Measurements from ENCODE around the gene ZNF398. TPM values are rescaled to one million over a fixed set of nuclear protein-coding genes. Genes with fewer than 3 reads are reported as not detected.

Gene ZNF398
- total RNA-seq, 4 donors from 2014 or later = 11.5 to 23.5 (median 17.1) TPM

DNA sequence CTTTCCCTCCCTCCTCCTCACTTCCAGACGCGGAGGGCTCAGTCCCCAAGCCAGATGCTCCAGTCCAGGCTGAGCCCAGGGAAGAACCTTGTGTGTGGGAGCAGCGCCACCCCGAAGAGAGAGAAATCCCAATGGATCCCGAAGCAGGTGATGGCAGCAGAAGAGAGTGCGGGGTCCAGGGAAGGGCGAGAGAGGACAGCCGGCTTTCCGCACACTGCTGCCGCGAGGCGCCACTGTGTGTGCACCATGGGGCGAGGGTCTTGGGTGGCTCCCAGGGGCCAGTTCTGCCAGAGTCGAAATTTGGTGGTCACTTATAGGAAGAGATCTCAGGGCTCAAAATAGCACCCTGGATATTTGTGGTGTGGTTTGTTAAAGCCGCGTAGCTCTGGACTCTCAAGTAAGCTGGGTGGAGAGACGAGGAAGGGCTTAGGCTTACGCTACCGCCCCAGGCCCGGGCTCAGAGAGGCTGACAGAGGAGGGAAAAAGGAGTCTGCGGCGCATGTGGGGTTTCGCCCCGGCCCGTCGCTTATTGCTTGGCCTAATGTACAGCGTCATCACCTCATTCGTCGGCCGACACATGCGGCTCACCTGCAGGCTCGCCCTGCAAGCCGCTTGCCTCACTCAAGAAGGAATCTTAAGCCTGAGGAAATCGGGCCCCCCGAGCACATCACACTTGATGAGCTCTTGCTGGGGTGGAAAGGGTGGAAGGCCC is 60.2 kb downstream of the ZNF398 start:
- DNase-seq (ENCODE audit: low spot score) = no peak
- TF ChIP-seq, protein P1, sequence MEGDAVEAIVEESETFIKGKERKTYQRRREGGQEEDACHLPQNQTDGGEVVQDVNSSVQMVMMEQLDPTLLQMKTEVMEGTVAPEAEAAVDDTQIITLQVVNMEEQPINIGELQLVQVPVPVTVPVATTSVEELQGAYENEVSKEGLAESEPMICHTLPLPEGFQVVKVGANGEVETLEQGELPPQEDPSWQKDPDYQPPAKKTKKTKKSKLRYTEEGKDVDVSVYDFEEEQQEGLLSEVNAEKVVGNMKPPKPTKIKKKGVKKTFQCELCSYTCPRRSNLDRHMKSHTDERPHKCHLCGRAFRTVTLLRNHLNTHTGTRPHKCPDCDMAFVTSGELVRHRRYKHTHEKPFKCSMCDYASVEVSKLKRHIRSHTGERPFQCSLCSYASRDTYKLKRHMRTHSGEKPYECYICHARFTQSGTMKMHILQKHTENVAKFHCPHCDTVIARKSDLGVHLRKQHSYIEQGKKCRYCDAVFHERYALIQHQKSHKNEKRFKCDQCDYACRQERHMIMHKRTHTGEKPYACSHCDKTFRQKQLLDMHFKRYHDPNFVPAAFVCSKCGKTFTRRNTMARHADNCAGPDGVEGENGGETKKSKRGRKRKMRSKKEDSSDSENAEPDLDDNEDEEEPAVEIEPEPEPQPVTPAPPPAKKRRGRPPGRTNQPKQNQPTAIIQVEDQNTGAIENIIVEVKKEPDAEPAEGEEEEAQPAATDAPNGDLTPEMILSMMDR (IDR thresholded peaks at IDR 0.05) = no peak
- no peak for ATAC-seq (ENCODE audit: low FRiP score)

DNA sequence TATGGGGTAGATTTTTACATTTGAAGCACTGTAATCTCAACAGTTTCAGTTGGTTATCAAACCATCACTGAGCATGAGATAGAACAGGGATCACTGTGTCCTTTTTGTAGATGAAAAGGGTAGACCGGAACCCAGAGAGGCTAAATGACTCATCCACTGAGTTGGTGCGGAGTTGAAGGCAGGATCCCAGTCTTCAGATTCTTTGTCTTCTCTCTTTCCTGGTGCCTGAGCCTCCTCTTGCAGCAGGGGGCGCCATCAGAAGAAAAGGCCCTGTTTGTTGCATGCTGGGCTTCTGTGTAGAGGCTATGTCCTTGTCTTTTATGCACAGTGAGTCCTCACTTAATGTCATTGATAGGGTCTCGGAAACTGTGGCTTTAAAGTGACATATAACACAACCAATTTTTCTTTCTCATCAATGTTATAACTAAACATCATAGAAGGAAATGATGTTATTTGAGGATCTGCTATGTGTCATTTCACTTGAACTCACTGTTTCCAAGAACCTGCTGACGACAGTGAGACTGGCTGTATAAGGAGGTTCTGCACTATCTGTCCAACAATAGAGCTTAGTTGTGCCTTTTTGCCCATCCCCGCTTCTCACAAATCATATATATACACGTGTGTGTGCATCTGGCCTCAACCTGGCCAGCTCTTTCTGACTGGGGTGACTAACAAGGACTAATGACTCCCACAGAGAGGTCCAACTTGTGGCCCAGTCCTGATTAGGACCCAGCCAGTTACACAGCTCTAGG is 62.4 kb downstream of the ZNF398 start:
- ATAC-seq (ENCODE audit: low FRiP score) = no peak
- no peak for DNase-seq (ENCODE audit: low spot score)
- TF ChIP-seq, protein P1 (IDR thresholded peaks at IDR 0.05) = no peak

DNA sequence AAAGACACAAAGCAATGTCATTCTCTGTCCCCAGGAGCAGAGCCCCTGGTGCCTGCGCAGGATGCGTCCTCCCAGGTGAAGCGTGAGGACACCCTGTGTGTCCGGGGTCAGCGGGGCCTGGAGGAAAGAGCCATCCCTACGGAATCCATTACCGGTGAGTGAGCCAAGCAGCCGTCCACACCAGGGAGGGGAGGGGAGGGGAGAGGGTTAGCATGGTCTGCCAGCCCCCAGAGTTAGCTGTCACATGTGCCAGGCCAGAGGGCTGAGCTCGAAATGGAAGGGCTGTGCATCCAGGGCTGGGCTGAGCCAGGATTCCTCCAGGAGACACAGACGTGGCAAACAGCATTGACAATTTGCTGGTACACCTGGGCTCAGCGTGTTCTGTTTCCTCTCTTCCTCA is 63.3 kb downstream of the ZNF398 start:
- ATAC-seq (ENCODE audit: low FRiP score) (no peak), DNase-seq (ENCODE audit: low spot score) (no peak)

DNA sequence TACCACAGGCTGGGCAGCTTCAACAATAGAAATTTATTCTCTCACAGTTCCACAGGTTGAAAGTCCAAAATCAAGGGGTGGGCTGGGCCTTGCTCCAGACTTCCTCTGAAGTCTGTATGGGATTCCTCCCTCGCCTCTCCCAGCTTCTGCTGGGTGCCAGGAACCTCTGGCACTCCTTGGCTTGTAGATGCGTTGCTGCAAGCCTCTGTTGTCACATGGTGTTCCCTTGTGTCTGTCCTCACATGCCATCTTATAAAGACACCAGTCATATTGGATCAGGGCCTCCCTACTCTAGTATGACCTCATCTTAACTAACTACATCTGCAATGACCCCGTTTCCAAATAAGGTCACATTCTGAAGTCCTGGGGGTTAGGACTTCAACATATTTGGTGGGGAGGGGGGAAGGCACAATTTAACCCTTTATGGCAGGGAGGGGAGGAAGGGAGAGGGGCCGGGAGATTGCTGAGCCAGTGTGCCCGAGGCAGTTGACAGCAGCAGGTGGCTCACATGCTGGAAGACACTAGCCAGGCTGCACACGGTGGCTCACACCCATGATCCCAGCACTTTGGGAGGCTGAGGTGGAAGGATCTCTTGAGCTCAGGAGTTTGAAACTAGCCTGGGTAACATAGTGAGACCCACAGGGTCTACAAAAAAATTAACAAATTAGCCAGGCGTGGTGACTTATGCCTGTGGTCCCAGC is 66.9 kb downstream of the ZNF398 start:
- no peak for ATAC-seq (ENCODE audit: low FRiP score)
- no peak for DNase-seq (ENCODE audit: low spot score)
- TF ChIP-seq, protein P1 (IDR thresholded peaks at IDR 0.05) = no peak

More for the DNA sequence above, 63.3 kb downstream of the ZNF398 start:
- TF ChIP-seq, protein P1 (IDR thresholded peaks at IDR 0.05) = no peak

DNA sequence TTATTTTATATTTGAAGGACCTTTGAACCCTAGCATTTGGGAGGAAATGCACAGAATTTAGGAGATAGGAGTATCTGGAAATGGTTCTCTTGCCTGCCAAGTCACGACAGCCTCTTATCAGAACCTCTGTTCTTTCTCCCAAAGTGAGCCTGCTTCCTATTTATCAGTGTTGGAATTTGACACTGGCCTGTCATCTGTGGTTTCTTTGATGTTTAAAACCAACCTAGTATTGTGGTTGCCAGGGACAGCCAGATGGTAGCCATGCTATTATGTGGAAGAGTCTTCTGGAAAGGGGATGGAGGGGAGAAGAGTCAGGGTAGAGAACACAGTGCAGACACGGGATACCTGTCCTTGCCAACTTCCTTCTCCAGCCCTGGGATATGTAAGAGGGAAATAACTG is 69.1 kb downstream of the ZNF398 start:
- TF ChIP-seq, protein P1 (IDR thresholded peaks at IDR 0.05) = no peak
- ATAC-seq (ENCODE audit: low FRiP score) = no peak
- DNase-seq (ENCODE audit: low spot score) = no peak

DNA sequence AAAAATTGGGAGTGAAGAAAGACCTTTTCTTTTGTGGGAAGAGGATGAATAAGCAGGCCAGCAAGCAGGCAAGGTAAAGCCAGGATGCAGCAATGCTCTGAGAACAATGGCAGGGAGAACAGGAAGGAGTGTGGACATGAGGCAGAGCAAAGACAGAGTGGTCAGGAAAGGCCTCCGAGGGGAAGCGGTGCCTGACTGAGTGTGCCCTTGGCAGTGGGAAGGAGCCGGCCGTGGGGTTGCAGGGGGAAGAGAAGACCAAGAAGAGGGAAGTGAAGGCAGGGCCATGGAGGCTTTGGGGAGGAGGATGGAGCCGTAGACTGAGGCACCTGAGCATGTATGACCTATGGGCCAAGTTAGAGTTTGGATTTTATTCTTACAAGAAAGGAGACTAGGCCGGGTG is 70.3 kb downstream of the ZNF398 start:
- TF ChIP-seq, protein P1 (IDR thresholded peaks at IDR 0.05) = no peak

More for the DNA sequence above, 70.3 kb downstream of the ZNF398 start:
- ATAC-seq (ENCODE audit: low FRiP score) (no peak), DNase-seq (ENCODE audit: low spot score) (no peak)

All from omental fat pad (tissue), 4 donors.